G401 (cell line): ENCODE data around the gene LSM4. TPM values are rescaled to one million over a fixed set of nuclear protein-coding genes. Genes with fewer than 3 reads are reported as not detected.

Experiments
- DNase-seq: peaks from one replicate; pipeline ENCODE4 v3.0.0-alpha.2; 2015; ENCODE audit warnings: low spot score
- in situ Hi-C: cut with HindIII; loops from 2 replicates; pipeline ENCODE4 v1.10.0; 2016; ENCODE audit warnings: low sequenced_read_pairs, mixed read lengths
- total RNA-seq: library from RNA; depleted of rRNA; stranded (reverse); fragments of >200 nt; shearing (Covaris generic); gene quantifications from 2 replicates; pipeline ENCODE4 v1.2.3, GENCODE V29; 2014

LSM4 gene
- total RNA-seq, 1 experiment from 2014 or later, result 539 TPM

GRCh38 chr19:18317961-18318800 lies 4.7 kb downstream of the LSM4 start:
- in situ Hi-C loops, result no loop called here

DNA sequence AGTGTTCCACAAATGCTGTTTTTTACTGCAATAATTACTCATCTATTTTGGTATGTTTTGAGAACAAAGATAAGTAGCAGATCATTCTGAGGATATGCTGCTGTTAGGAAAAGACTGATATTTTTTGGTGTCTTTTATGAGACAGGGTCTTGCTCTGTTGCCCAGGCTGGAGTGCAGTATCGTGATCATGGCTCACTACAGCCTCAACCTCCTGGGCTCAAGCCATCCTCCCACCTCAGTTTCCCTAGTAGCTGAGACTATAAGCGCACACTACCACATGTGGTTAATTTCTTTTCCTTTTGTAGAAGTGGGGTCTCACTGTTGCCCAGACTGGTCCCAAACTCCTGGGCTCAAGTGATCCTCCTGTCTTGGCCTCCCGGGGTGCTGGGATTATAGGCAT lies 9.5 kb downstream of the LSM4 start:
- in situ Hi-C loops, result no loop called here

More at GRCh38 chr19:18317961-18318800, 4.7 kb downstream of the LSM4 start:
- no peak for DNase-seq

DNA sequence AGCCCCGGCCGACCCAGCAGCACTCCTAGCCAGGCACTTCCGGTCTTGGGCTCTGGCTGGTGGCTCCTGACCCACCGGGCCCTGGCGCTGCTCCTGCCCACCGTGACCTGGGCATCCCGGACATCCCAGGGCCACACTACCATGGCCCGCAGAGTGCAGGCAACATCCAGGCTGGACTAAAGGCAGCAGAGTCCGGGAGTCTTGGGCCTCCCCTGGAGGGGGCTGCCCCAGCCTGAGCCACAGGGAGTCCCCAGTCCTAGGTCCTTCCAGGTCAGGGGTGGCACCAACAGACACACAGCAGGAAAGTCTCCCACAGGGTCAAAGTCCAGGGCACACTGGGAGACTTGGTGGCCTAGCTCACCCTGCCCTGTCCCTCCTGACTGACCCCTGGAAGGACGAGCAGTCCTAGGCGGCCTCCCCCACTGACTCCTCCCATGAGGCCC lies 10.8 kb downstream of the LSM4 start:
- in situ Hi-C loops, result no loop called here
- DNase-seq, result no peak

More for the DNA sequence above, 9.5 kb downstream of the LSM4 start:
- DNase-seq, result no peak

- in situ Hi-C loops, result no loop called here
- DNase-seq, result no peak
These were observed 11.3 kb downstream of the LSM4 start for GRCh38 chr19:18311502-18312091.

GRCh38 chr19:18310966-18311365 lies 11.9 kb downstream of the LSM4 start:
- in situ Hi-C loops, result no loop called here
- DNase-seq, result no peak

- DNase-seq, result no peak
- in situ Hi-C loops, result no loop called here
These were observed 12.6 kb downstream of the LSM4 start for GRCh38 chr19:18310118-18310909.

DNA sequence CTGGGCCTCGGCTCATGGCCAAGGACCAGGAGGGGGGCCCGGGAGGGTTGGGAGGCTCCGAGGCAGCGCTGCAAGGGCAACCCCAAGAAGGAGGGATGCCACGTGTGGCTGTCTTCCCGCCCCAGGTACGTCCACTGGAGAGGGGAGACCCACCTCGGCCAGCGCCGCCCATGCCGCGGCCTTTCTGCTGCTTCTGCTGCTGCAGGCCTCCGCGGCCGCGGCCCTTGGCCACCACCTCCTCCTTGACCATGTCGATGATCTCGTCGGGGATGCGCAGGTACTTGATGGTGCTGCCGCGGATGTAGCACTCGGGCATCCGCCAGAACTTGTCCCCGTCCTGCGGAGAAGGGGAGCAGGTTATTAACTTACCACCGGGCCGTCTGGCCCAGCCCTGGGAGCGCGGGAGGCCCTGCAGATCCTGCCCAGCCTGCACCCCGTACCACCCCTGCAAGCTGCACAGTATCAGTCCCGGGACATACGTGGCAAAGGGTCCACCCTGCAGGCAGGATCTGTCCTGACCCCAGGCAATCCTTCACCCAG lies 13.3 kb downstream of the LSM4 start:
- no peak for DNase-seq
- in situ Hi-C loops, result no loop called here

DNA sequence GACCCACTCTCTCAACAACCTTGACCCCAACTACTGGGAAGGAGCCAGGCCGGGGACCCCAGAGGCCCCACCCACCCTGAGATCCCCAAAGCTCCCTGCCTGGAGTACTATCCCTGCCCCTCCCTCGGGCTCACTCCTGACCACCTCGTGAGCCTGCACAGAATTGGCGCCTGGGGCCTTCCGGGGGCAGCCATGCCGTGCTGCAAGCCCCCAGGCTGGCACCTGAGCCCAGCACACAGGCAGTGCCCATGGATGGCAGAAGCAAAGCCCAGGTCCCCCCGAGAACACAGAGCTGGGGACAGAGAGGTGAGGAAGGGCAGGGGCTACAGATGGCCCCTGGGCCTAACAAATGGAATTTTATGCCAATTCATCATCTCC lies 13.9 kb downstream of the LSM4 start:
- no peak for DNase-seq
- in situ Hi-C loops, result no loop called here

DNA sequence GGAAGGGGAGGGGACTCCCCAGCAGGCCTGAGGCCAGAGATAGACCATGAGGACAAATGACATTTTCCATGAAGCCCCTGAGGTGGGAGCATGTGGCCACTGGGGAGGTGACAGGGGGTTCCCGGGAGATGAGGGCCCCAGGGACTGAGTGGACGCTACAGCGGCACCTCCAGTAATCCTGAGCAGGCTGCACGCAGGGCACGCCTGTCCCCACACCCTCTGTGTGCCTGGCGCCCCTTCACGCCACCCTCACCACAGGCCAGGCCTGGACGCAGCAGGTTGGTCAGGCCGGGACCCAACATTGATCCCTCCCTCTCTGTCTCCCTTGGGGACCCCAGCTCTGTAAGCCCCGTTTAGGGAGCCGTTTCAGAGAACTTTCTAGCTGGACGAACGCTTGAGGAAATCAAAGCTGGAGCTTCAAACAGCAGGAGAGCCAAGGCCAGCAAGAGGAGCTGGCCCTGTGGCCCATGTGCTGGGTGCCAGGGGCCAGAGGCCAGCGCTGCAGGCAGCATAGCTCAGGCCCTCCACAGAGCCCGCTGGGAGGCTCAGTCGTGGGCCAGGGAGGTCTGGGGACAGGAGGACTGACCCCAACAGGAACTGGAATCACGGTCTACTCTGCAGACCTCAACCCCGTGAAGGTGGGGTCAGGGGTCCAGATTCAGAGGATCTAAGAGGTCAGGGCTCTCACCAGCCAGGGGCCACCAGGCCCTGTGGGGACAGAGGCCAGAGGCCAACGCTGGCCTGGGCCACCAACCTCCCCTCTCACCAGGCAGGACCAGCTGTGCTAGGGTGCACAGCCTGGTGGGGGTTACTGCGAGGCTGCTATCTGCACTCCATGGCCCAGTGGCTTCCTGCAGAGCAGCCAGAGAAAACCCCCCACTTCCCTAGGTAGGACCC lies 14.6 kb downstream of the LSM4 start:
- in situ Hi-C loops, result no loop called here
- no peak for DNase-seq

DNA sequence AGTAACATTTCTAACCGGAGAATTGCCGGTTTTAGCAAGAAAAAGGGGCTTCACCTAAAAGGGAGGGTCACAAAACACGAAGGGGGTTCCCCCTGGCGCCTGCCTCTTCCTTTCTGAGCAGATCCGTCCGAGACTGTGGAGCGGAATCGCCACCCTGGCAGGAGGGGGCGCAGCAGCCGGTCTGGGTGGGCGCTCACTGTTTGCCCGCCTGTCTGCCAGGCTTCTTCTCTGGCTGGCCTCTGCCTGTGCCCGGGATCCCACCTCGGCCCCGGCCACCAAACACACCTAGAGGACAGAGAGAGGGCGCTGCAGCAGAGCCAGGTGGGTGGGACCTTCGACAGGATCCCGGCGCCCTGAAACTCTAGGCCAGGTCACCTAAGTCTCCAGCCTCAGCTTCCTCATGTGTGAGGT lies 15.6 kb downstream of the LSM4 start:
- no peak for DNase-seq
- in situ Hi-C loops, result no loop called here

DNA sequence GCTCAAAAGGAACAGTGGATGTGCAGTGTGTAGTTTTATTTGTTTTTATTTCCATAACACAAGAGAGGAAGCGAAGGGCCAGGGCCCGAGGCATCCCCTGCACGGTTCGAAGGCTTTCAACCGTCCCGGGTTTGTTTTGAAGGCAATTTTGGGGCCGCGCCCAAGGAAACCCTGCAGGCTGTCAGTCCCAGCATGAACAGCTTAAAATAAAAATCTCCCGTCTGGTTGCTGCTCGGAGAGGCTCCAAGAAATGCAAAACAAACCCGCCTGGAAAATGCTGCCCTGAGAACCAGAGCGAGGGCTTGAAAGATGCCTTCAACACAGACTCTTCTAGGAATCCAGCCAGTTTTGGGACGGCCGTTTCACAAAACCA lies 16.0 kb downstream of the LSM4 start:
- peak; percentile 94 for DNase-seq
- in situ Hi-C loops, result no loop called here

- in situ Hi-C loops, result no loop called here
- DNase-seq, result peak; percentile 32
These were observed 16.5 kb downstream of the LSM4 start for GRCh38 chr19:18306209-18306887.

GRCh38 chr19:18304458-18305310 lies 18.2 kb downstream of the LSM4 start:
- DNase-seq, result peak; percentile 48
- in situ Hi-C loops, result no loop called here

GRCh38 chr19:18304208-18304457 lies 18.7 kb downstream of the LSM4 start:
- in situ Hi-C loops, result no loop called here
- DNase-seq, result peak; percentile 69

- no peak for DNase-seq
- in situ Hi-C loops, result no loop called here
These were observed 21.2 kb downstream of the LSM4 start for GRCh38 chr19:18301718-18302111.

DNA sequence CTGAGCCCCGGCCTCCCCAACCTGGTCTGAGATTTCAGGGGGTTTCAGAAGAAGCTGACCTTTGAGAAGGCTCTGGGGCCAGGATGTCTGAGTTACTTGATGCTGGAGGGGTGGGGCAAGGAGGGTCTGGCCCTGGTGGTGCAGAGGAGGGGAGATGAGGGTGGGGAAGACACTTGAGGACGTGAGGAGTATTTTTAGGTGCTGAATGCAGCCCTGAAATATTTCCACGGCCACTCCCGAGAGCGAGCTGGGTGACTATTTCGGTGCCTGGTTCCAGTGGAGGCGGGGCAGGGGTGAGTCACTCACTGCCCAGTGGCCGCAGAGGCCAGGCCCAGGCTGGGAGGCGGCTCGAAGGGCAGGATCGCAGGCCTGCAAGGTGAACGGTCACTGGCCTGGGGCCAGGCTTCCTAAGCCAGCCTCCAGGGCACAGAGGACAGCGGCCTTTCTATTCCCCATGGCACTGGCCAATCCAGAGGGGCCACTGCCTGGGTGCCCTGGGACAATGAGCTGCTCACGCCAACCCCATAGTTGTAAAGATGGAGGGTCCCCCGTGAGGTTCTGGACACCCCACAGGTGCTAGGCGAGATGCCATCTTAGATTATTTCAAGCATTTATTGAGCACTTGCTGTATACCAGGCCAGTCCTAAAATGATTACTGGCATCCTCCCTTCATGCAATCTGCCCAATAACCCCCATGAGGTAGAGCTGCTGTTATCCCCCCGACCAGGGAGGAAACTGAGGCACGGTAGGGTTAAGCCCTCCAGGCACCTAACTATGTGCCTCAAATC lies 21.8 kb downstream of the LSM4 start:
- DNase-seq, result no peak
- in situ Hi-C loops, result no loop called here

GRCh38 chr19:18299654-18300053 lies 23.2 kb downstream of the LSM4 start:
- DNase-seq, result no peak
- in situ Hi-C loops, result no loop called here
